Neural cell (in vitro differentiated cells): ENCODE results near the gene KSR2. TPM values are rescaled to one million over a fixed set of nuclear protein-coding genes. Genes with fewer than 3 reads are reported as not detected.

ENCODE experiments used
- H2AFZ ChIP-seq: fragments of 200-600, 300-800 bp; sonication (generic), shearing (Covaris generic); 2 replicates; pipeline ENCODE4 v1.6.0; 2014; ENCODE audit warnings: low read depth, mild to moderate bottlenecking, antibody characterized with exemption, low read length, moderate library complexity
- H3F3A ChIP-seq: fragments of 200-600 bp; shearing (Covaris generic); 2 replicates; pipeline ENCODE4 v1.6.1; 2016; ENCODE audit warnings: mild to moderate bottlenecking, moderate library complexity, mixed read lengths, antibody characterized with exemption, low read length; ENCODE audit not compliant: insufficient read depth, poor library complexity, severe bottlenecking
- H3K27ac ChIP-seq: fragments of 200-600, 300-800 bp; sonication (generic), shearing (Covaris generic); 2 replicates; pipeline ENCODE4 v1.5.1; 2014; ENCODE audit warnings: mild to moderate bottlenecking, low read length, moderate library complexity
- H3K27me3 ChIP-seq: fragments of 300-800, 200-600 bp; sonication (generic), shearing (Covaris generic); 2 replicates; pipeline ENCODE4 v1.6.0; 2014; ENCODE audit warnings: mild to moderate bottlenecking, low read depth, low read length, moderate library complexity; ENCODE audit not compliant: insufficient read depth
- H3K36me3 ChIP-seq: fragments of 300-800, 200-600 bp; sonication (generic), shearing (Covaris generic); 2 replicates; pipeline ENCODE4 v1.5.1; 2014; ENCODE audit warnings: mild to moderate bottlenecking, antibody characterized with exemption, low read length, moderate library complexity; ENCODE audit not compliant: insufficient read depth
- H3K4me2 ChIP-seq: fragments of 300-800, 200-600 bp; sonication (generic), shearing (Covaris generic); 2 replicates; pipeline ENCODE4 v1.6.0; 2014; ENCODE audit warnings: mild to moderate bottlenecking, low read length
- H3K4me3 ChIP-seq: fragments of 300-800, 200-600 bp; sonication (generic), shearing (Covaris generic); 2 replicates; pipeline ENCODE4 v1.5.1; 2014; ENCODE audit warnings: mild to moderate bottlenecking, low read length, moderate library complexity
- H3K79me2 ChIP-seq: fragments of 200-600 bp; shearing (Covaris generic); replicated peaks from 2 replicates; pipeline ENCODE4 v1.6.0; 2014; ENCODE audit warnings: mild to moderate bottlenecking, low read length, moderate library complexity; ENCODE audit not compliant: insufficient read depth
- H3K9ac ChIP-seq: fragments of 300-800, 200-600 bp; sonication (generic), shearing (Covaris generic); 2 replicates; pipeline ENCODE4 v1.6.1; 2016; ENCODE audit warnings: mild to moderate bottlenecking, low read length, mixed read lengths
- H3K9me2 ChIP-seq: fragments of 200-600 bp; shearing (Covaris generic); 2 replicates; pipeline ENCODE4 v1.6.1; 2016; ENCODE audit warnings: mild to moderate bottlenecking, low read length, mixed read lengths; ENCODE audit not compliant: insufficient read depth
- H3K9me3 ChIP-seq: fragments of 200-600, 300-800 bp; sonication (generic), shearing (Covaris generic); 2 replicates; pipeline ENCODE4 v1.6.1; 2016; ENCODE audit warnings: mild to moderate bottlenecking, mixed run types, low read length, moderate library complexity, mixed read lengths
- H4K20me1 ChIP-seq: fragments of 200-600 bp; shearing (Covaris generic); 2 replicates; pipeline ENCODE4 v1.6.1; 2016; ENCODE audit warnings: mild to moderate bottlenecking, mixed run types; ENCODE audit not compliant: insufficient read depth
- CTCF ChIP-seq: fragments of 450-650 bp; IDR thresholded peaks from 2 replicates; pipeline ENCODE4 v1.5.1; 2014; ENCODE audit warnings: antibody characterized with exemption, mild to moderate bottlenecking, moderate library complexity; ENCODE audit not compliant: poor library complexity, severe bottlenecking
- EP300 ChIP-seq: fragments of 450-650 bp; conservative IDR thresholded peaks from 2 replicates; pipeline ENCODE4 v1.6.1; 2014; ENCODE audit warnings: antibody characterized with exemption, mild to moderate bottlenecking, moderate library complexity; ENCODE audit not compliant: poor library complexity, severe bottlenecking
- EZH2 ChIP-seq: fragments of 200-600, 300-800 bp; shearing (Covaris generic), sonication (generic); IDR thresholded peaks from 2 replicates; pipeline ENCODE4 v1.6.1; 2014; ENCODE audit warnings: antibody characterized with exemption, low read length, borderline replicate concordance, mild to moderate bottlenecking; ENCODE audit not compliant: insufficient read depth, poor library complexity, severe bottlenecking
- MXI1 ChIP-seq: fragments of 450-650 bp; conservative IDR thresholded peaks from 2 replicates; pipeline ENCODE4 v1.6.1; 2014; ENCODE audit warnings: antibody characterized with exemption, mild to moderate bottlenecking; ENCODE audit not compliant: poor library complexity, severe bottlenecking
- POLR2AphosphoS5 ChIP-seq: IDR thresholded peaks from 2 replicates; pipeline ENCODE4 v1.6.1; 2012
- RAD21 ChIP-seq: fragments of 450-650 bp; conservative IDR thresholded peaks from 2 replicates; pipeline ENCODE4 v1.6.1; 2014; ENCODE audit warnings: antibody characterized with exemption, mild to moderate bottlenecking, moderate library complexity
- SMC3 ChIP-seq: fragments of 450-650 bp; conservative IDR thresholded peaks from 2 replicates; pipeline ENCODE4 v1.6.1; 2014; ENCODE audit warnings: antibody characterized with exemption, mild to moderate bottlenecking, moderate library complexity; ENCODE audit not compliant: poor library complexity
- TAF1 ChIP-seq: IDR thresholded peaks from 2 replicates; pipeline ENCODE4 v1.6.1; 2012; ENCODE audit warnings: low read depth
- polyA plus RNA-seq: library from polyadenylated mRNA; depleted of rRNA; stranded (reverse); fragments of >200 nt; gene quantifications from 2 replicates; pipeline ENCODE4 v1.2.3, GENCODE V29; 2014
- TF ChIP-seq, protein P1 (sequence below): IDR thresholded peaks from 2 replicates; pipeline ENCODE4 v1.6.1; 2012; ENCODE audit warnings: borderline replicate concordance

The KSR2 gene
- polyA plus RNA-seq, 1 donor from 2014 or later: 3.0 TPM

DNA sequence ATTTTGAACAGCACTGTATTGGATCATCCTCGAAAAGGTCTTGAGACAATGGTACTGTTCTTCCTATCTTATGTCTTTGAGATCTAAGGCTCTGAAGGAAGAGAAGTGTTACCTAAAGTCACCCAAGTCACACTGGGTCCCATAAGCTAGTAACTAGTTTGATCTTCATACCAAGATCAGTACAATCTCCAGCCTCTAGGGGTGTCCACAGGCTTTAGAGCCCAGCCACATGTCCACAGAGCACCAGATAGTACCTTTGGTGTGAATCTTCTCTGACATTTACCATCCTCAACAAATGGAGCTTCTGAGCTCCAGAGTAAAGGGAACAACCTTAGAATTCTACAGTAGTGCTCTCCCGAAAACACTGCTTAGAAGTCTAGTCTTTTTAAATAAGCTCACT, 78.7 kb downstream of the KSR2 start:
- TF ChIP-seq TAF1: no peak
- TF ChIP-seq CTCF: no peak
- TF ChIP-seq EP300: no peak
- no peak for TF ChIP-seq SMC3
- TF ChIP-seq EZH2: no peak
- TF ChIP-seq POLR2AphosphoS5: no peak
- TF ChIP-seq, protein P1, sequence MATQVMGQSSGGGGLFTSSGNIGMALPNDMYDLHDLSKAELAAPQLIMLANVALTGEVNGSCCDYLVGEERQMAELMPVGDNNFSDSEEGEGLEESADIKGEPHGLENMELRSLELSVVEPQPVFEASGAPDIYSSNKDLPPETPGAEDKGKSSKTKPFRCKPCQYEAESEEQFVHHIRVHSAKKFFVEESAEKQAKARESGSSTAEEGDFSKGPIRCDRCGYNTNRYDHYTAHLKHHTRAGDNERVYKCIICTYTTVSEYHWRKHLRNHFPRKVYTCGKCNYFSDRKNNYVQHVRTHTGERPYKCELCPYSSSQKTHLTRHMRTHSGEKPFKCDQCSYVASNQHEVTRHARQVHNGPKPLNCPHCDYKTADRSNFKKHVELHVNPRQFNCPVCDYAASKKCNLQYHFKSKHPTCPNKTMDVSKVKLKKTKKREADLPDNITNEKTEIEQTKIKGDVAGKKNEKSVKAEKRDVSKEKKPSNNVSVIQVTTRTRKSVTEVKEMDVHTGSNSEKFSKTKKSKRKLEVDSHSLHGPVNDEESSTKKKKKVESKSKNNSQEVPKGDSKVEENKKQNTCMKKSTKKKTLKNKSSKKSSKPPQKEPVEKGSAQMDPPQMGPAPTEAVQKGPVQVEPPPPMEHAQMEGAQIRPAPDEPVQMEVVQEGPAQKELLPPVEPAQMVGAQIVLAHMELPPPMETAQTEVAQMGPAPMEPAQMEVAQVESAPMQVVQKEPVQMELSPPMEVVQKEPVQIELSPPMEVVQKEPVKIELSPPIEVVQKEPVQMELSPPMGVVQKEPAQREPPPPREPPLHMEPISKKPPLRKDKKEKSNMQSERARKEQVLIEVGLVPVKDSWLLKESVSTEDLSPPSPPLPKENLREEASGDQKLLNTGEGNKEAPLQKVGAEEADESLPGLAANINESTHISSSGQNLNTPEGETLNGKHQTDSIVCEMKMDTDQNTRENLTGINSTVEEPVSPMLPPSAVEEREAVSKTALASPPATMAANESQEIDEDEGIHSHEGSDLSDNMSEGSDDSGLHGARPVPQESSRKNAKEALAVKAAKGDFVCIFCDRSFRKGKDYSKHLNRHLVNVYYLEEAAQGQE: no peak
- TF ChIP-seq MXI1: no peak
- no peak for TF ChIP-seq RAD21
- Histone ChIP-seq H3F3A (no peaks in the 10 kb centered on the region), H3K9me2 (no peaks in the 10 kb centered on the region), H4K20me1 (no peaks in the 10 kb centered on the region), H3K27me3 (no peaks in the 10 kb centered on the region), H3K4me2 (no peak overlapping the region), H3K9ac (no peak overlapping the region), H3K27ac (no peak overlapping the region), H3K9me3 (no peaks in the 10 kb centered on the region), H3K4me3 (no peak overlapping the region), H3K79me2 (no peaks in the 10 kb centered on the region), H3K36me3 (no peaks in the 10 kb centered on the region), H2AFZ (no peak overlapping the region)

DNA sequence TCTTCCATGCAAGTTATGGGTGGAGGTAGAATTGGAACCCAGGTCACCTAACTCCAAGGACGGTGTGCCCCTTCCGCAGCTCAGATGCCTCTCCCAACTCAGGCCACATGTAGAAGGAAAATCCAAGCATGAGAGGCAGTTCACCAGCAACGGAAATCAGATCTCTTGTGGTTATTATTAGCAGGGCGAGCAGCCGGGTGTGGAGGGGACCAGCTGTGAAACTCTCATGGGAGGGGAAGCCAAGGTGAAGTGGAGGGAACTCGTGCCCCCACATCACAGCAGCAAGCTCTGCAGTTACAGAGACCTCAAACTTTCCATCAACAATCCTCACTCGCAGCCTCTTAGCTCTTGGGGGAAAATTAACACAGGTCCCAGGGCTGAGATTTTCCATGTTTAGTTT, 79.7 kb downstream of the KSR2 start:
- Histone ChIP-seq H3F3A (no peaks in the 10 kb centered on the region), H3K4me2 (no peak overlapping the region)

More for the DNA sequence above, 79.7 kb downstream of the KSR2 start:
- no peak overlapping the region for H3K4me3 ChIP-seq
- no peaks in the 10 kb centered on the region for H3K9me2 ChIP-seq
- H3K27ac ChIP-seq: no peak overlapping the region
- no peaks in the 10 kb centered on the region for H3K36me3 ChIP-seq
- no peaks in the 10 kb centered on the region for H4K20me1 ChIP-seq
- H2AFZ ChIP-seq: no peak overlapping the region
- no peaks in the 10 kb centered on the region for H3K79me2 ChIP-seq
- no peaks in the 10 kb centered on the region for H3K9me3 ChIP-seq
- TF ChIP-seq MXI1 (no peak), CTCF (no peak), EP300 (no peak), RAD21 (no peak), SMC3 (no peak), EZH2 (no peak), POLR2AphosphoS5 (no peak), TAF1 (no peak)
- TF ChIP-seq, protein P1: no peak
- no peak overlapping the region for H3K9ac ChIP-seq
- no peaks in the 10 kb centered on the region for H3K27me3 ChIP-seq
